Epithelial cell of esophagus (primary cell): ENCODE results near the gene ANGPTL8.

Experiments used
- DNase-seq: peaks from one replicate; pipeline ENCODE4 v3.0.0; 2010; ENCODE audit warnings: low read depth
- H3K4me3 ChIP-seq: 2 replicates; pipeline ENCODE4 v1.5.1; 2011; ENCODE audit warnings: mild to moderate bottlenecking, low read length, control low read depth
- CTCF ChIP-seq: IDR thresholded peaks from 2 replicates; pipeline ENCODE4 v1.5.1; 2011; ENCODE audit warnings: low read depth, mild to moderate bottlenecking, low read length, control low read depth, inconsistent platforms; ENCODE audit not compliant: insufficient read depth; ENCODE audit errors: missing control alignments

Gene ANGPTL8

DNA sequence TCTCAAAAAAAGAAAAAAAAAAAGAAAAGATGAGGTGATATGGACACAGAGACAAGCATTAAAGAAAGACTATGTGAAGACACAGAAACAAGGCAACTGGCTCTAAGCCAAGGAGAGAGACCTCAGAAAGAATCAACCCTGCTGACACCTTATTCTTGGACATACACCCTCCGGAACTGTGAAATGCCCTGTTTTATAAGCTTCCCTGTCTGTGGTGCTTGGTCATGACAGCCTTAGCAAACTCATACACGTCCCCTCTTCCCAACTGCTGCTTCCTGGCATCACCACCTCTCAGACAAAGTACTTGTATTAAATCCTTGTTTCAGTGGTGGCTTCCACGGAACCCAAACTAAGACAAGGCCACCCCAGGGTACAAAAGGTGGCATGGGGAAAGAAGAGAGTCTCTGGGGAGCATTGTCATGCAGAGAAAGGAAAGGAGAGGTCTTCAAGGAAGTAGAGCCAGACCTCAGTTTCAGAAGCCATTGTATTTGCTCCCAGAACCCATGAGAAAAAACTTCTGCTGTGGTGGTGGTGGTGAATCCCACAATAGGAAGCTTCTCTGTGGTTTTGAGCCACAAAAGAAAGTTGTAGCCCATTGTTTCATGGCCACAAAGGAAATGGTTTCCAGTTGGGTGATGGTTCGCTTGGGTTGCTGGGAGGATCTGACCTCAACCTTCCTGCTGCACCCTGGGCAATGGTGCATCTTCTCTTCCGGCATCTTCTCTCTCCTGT lies 40.3 kb downstream of the ANGPTL8 start:
- DNase-seq: no peak
- TF ChIP-seq CTCF: no peak
- H3K4me3 ChIP-seq: no peak overlapping the region

GRCh38 chr19:11281356-11282049 lies 42.1 kb downstream of the ANGPTL8 start:
- DNase-seq: peak; percentile 68
- no peak overlapping the region for H3K4me3 ChIP-seq
- no peak for TF ChIP-seq CTCF

- no peak overlapping the region for H3K4me3 ChIP-seq
- no peak for DNase-seq
- TF ChIP-seq CTCF: no peak
Measured at GRCh38 chr19:11284515-11284914, 45.1 kb downstream of the ANGPTL8 start.

GRCh38 chr19:11286312-11286974 lies 47.0 kb downstream of the ANGPTL8 start:
- no peak for TF ChIP-seq CTCF
- no peak for DNase-seq
- H3K4me3 ChIP-seq: no peak overlapping the region

DNA sequence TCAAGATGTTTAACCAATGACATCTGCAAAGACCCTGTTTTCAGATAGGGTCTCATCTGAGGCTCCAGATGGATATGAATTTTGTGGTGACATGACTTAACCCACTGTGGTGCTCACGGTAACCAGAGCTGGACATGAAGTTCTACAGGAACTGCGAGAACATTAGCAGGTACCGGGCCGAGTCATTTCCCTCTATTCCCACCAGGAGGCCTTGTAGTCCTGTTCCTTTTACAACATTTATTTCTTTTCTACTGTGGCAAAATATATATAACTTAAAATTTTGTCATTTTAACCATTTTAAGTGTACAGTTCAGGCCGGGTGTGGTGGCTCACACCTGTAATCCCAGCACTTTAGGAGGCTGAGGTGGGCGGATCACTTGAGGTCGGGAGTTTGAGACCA lies 48.9 kb downstream of the ANGPTL8 start:
- TF ChIP-seq CTCF: peak; percentile 65
- peak; percentile 48 for DNase-seq
- H3K4me3 ChIP-seq: no peak overlapping the region

- no peak for TF ChIP-seq CTCF
- no peak overlapping the region for H3K4me3 ChIP-seq
- no peak for DNase-seq
Measured at GRCh38 chr19:11290256-11290655, 50.8 kb downstream of the ANGPTL8 start.

- TF ChIP-seq CTCF: no peak
- no peak overlapping the region for H3K4me3 ChIP-seq
- DNase-seq: no peak
Measured at GRCh38 chr19:11291415-11291814, 52.0 kb downstream of the ANGPTL8 start.
